Erythroblast (primary cell): ENCODE data around the gene IP6K3.

Source experiments
- DNase-seq, 2 experiments: peaks; one replicate each; lab custom pipeline; 2025; lab: John Stamatoyannopoulos, UW
- GATA1 ChIP-seq: IDR thresholded peaks from 2 replicates; pipeline ENCODE4 v1.6.1; 2011; ENCODE audit warnings: low read depth, mild to moderate bottlenecking, control low read depth, low read length, moderate library complexity
- POLR2A ChIP-seq: IDR thresholded peaks from 2 replicates; pipeline ENCODE4 v1.6.1; 2011; ENCODE audit warnings: mild to moderate bottlenecking, low read length

IP6K3 gene

GRCh38 chr6:33679761-33680160 lies 66.9 kb downstream of the IP6K3 start:
- DNase-seq = no peak
- TF ChIP-seq POLR2A (no peak), GATA1 (no peak)

- no peak for DNase-seq
- TF ChIP-seq POLR2A = no peak
- TF ChIP-seq GATA1 = no peak
Observed at GRCh38 chr6:33678932-33679490, 67.7 kb downstream of the IP6K3 start.

GRCh38 chr6:33678233-33678931 lies 68.3 kb downstream of the IP6K3 start:
- TF ChIP-seq GATA1 (no peak), POLR2A (no peak)

GRCh38 chr6:33677689-33678088 lies 69.0 kb downstream of the IP6K3 start:
- no peak for DNase-seq
- TF ChIP-seq POLR2A = no peak
- TF ChIP-seq GATA1 = no peak

More at GRCh38 chr6:33678233-33678931, 68.3 kb downstream of the IP6K3 start:
- no peak for DNase-seq

- no peak for DNase-seq
- TF ChIP-seq POLR2A = no peak
- TF ChIP-seq GATA1 = no peak
Observed at GRCh38 chr6:33677143-33677660, 69.5 kb downstream of the IP6K3 start.

- no peak for DNase-seq
- TF ChIP-seq POLR2A (no peak), GATA1 (no peak)
Observed at GRCh38 chr6:33676416-33677142, 70.1 kb downstream of the IP6K3 start.

GRCh38 chr6:33675968-33676367 lies 70.7 kb downstream of the IP6K3 start:
- DNase-seq = no peak
- no peak for TF ChIP-seq POLR2A
- TF ChIP-seq GATA1 = no peak

- DNase-seq = no peak
- TF ChIP-seq POLR2A (no peak), GATA1 (no peak)
Observed at GRCh38 chr6:33673851-33674250, 72.9 kb downstream of the IP6K3 start.

GRCh38 chr6:33672808-33673207 lies 73.9 kb downstream of the IP6K3 start:
- TF ChIP-seq POLR2A (no peak), GATA1 (no peak)
- peak; percentile 35 to 63 for DNase-seq

- DNase-seq = no peak
- no peak for TF ChIP-seq POLR2A
- TF ChIP-seq GATA1 = no peak
Observed at GRCh38 chr6:33671744-33672072, 75.0 kb downstream of the IP6K3 start.
